HG02763 (cell line): ENCODE measurements around the gene LNX2.

ENCODE experiments used
- ATAC-seq: cut with Tn5 transposase; IDR thresholded peaks from one replicate; pipeline ENCODE4 v1.9.1; 2021; ENCODE audit warnings: mild to moderate bottlenecking, moderate library complexity; ENCODE audit not compliant: unreplicated experiment

LNX2 gene

DNA sequence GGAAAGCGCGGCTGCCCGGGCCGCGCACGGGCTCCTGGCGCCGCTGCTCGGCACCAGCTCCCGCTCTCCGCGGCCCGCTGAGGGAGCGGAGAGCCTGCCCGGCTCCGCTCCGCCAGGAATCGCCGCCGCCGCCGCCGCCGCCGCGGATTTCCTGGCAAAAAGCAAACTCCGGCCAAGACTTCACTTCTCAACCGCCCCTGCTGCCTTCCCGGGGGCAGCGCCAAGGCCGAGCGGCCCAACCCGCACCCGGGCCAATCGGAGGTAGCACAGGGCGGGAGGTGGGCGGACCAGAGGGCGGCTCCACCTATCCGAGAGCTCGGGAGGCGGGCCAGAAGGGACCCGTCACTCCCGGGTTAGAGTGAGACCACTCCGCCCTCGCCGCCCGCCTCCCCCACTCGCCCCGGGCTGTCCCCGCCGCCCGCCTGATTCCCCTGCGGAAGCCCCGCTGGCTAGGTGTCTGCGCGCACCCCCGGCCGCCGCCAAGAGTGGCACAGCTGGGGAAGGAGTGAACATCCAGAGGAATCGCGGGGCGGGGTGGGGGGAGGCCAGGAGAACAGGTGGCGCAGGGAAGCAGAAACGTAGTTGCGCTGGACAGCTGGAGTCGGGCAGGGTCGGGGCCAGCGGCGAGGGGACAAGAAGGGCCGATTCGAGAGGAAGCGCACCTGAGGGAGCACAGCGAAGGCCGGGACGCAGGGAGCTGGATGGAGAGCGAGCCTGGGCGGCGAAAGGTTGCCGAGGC, at the start of gene LNX2:
TSS of gene LNX2 (minus strand) at position 153 of the 739 bp plus-strand sequence. CDS start 38,826 bp downstream, outside the sequence.
- ATAC-seq, result peak; percentile 87

DNA sequence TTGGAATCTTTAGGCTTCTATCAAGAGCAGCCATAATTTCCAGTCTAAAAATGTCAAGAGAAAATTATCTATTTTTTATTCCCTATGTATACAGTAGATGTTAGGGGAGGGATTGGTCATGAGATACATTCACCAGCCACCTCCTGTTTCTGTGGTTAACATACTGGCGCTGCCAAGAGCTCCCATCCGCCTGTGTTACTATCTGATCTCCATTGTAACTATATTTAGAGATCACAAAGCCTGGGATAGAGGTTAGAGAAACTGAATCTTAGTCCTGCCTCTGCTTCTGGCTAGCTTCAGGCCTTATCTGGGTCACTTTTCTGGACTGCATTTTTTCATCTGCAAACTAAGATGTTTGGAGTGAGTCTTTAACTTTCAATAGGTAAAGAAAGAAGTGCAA, 47.6 kb upstream of the LNX2 start:
- no peak for ATAC-seq

DNA sequence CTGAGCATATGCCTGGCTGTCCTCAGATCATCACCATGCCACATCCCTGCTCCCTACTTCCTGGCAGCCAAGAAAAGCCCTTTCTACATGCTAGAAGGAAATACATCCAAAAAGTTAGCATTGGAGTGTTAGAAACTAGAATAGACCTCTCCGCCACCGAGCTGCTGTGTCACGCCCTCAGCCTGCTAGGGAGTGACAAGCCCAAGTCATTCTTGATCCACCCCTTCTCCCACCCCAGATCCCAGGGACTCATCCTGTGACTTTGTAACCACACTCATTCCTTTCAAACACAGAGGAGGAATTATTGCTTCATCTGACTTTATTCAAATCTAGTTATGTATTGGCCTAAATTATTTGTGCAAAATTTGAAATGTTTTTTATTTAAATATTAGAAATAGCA, 46.6 kb upstream of the LNX2 start:
- no peak for ATAC-seq

DNA sequence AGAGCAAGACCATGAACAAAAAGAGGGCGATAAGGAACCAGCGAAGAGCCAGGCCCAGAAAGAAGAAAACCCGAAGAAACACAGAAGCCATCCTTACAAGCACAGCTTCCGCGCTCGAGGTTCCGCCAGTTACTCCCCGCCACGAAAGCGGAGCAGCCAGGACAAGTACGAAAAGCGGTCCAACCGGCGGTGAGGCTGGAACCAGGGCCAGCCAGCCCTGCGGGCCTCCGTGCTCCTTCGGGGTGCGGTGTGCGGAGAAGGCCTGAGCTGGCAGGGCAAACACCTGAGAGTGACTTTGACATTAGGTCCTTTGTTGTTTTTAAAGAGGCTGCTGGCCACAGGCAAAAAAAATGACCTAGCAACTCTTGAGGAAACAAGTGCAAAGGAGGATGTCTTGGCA, 45.4 kb upstream of the LNX2 start:
- no peak for ATAC-seq

DNA sequence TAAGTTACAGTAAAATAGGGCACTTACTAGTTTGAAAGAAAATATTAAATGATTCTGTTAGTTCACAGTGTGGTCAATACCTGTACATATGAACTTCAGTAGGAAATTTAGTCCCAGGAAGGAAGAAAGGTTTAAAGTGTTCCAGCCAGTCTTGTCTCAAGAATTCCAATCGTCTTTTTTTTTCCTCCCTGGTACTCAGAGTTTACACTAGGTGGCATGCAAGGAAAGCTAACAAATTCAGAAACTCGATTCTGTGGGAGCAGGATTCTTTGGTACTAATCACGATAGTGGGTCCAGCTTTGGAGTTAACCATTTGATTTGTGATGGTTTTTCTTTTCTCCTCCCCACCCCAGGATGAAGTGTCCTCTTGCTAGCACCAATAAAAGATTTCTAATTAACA, 45.0 kb upstream of the LNX2 start:
- ATAC-seq, result no peak

DNA sequence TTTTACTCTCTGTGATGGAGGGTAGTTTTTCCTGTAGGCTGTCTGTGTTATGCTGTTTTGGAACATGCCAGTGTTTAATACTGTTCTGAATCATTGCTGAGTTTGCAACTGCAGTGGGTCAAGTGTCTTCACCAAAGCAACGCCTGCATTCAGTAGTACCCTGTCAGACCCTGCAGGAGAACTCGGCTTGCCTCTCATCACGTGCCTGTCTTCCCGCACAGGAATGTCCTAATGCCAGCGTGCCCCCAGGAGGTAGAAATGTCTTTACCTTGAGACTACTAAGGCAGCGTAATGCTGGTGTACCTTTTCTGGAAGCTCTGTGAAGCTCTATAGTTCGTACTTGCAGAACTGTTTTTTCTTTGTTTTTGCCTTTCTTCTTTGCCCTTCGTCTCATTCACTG, 43.6 kb upstream of the LNX2 start:
- ATAC-seq, result no peak

DNA sequence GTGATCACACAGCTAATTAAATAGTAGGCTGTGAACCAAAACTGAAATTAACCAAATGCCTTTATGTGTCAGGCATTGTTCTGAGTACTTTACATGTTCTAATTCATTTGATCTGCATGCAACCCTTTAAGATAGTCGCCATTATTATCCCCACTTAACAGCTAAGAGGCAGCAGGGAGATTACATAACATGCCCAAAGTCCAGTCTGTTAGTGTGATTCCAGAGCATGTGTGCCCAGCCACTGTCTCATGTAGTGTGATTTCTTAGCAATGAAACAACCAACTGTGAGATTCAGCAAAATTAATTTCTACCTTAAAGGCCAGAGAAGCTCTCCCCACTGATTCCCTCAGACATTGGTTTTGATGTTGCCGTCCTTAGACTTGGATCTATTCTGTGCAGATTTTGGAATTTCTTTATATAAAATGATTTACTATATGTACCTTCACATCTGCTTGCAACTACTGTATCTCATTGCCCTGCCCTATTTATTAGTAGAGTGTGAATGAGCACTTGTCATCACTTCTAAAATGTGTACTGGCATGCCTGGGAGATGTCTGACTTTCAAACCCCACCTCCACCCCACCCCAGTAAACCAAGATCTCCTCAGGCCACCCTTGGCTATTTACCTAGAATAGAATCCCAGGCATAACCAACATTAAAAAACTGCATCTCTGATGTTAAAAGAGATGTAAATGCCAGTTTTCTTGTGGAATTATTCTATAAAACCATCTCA, 42.6 kb upstream of the LNX2 start:
- ATAC-seq, result no peak

DNA sequence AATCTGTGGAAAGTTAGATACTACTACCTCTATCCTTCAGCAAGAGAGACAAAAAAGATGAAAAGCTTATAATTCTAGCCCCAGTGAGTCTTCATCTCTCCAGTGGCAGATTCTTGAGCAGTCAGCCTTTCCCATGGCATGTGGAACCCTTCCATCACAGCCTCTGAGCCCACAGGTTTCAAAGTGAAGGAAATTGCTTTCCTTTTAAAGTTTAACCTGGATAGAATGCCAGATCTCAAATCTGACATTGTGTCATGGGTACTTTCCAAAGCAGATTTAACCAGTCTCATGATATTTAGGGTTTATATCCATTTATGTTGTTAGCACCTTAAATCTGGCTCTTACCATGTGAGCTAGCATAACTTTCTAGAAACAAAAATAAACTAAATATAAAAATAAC, 40.7 kb upstream of the LNX2 start:
- no peak for ATAC-seq

DNA sequence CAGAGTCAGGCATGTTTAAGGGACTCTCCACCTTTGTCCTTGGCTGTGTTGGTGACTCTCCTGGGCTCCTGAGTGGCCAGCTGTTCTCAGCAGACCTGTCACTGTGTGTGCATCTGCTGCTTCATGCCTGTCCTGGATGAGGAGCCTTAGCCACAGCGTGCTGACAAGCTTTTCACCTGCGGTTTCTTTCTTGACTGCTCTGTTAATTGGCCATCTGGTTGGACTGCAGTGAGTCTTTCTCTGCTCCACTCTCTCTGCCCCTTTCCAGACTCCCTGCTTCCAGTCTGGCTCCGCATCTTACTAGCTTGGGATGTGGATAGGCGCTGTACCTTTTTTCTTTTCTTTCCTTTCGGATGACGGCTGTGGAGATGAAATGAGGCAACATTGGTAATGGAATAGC, 40.2 kb upstream of the LNX2 start:
- ATAC-seq, result no peak

DNA sequence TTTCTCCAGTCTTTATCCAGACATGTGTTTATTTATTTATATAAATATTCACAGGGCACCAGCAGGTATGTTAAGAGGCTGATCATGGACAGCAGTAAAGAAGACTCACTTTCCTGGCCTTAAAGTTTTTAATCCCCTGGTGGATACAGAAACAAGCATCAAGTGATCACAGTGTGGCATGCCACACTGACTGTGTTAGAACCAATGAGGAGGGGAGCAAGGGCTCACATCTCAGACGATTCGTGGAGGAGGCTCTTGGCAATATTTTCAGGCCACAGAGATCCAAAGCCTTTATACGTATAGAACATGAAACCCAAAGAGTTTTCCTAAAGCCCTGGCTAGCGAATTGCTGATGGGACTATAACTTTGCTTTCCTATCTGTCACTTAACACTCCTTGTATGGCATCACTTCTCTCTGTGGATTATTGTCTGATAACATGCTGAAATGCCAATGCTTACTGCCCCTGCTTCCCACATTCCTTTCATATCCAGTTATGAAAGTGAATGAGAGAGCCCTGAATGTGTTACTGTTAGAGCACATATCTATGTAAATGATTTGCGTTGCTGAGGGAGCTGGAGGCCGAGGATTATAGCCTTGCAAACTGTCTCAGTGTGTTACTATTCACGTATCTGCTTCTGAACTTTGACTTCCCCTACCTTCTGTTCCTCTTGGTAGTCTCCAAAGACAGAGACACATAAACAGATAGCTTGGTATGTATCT, 39.0 kb upstream of the LNX2 start:
- no peak for ATAC-seq

DNA sequence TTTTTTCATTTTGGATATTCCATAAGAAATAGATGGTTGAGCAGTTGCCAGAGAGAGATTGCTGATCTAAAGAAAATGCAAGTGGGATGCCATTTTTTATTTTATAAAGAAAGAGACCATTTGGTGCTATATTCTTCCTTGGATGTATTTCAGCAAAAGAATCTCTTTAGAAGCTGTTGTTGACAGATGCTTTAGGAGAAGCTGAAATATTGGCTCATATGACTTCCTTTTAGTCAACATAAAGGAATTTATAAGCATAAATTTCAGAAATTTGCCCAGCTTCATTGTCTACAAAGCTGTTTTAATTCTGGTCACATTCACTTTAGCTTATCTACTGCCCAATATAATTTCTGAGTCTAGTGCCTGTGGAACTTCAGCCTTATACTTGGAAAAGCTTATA, 38.2 kb upstream of the LNX2 start:
- ATAC-seq, result no peak

DNA sequence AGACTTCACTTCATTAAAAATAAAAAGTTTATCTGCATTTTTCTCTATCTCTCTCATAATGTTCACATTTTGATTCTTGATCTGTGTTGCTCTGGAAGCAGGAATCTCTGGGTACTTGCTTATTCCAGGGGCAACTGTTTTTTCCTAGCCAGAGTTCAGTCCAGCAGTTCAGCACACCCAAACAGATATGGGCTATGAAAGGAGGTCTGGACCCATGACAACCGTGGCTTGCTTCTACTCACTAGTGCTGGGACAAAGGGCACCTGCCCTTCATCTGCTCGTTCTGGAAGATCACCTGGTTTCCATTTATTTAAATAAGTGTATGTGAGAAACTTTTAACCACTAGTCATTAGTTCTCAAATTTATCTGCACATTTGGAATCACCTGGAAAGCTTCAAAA, 37.4 kb upstream of the LNX2 start:
- no peak for ATAC-seq

DNA sequence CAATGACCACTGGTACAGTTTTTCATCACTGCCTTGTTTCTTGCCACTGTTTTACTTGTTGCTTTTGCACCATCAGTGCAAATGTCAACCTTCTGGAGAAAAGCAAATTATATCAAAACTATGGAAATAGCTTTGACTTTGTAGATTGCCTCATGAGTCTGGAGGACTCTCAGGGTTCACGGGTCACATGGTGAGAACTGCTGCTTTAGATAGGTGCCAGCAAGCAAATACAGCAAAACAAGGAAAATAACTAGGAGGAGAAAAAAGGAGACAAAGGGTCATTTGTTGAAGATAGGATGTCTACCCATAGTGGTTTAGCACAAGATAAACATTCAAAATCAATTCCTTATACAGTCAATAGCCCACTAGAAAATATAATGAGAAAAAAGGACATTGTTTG, 34.5 kb upstream of the LNX2 start:
- ATAC-seq, result no peak

DNA sequence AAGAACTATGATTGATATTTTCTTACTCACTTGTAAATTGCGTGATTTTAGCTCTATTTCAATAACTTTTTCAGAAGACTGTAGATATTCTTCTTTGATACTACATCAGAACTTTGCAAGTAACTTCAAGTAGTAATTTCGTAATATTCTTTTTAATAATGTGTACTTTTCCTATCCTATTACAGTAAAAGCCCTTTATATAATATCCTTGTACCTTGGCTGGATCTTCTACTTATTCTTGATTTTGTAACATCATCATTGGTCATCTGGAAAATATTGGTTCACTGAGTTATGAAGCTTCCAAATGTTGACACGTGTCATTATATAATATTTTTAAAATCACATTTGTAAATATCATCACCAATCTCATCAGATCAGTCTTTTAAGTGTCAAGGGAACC, 33.7 kb upstream of the LNX2 start:
- ATAC-seq, result no peak

DNA sequence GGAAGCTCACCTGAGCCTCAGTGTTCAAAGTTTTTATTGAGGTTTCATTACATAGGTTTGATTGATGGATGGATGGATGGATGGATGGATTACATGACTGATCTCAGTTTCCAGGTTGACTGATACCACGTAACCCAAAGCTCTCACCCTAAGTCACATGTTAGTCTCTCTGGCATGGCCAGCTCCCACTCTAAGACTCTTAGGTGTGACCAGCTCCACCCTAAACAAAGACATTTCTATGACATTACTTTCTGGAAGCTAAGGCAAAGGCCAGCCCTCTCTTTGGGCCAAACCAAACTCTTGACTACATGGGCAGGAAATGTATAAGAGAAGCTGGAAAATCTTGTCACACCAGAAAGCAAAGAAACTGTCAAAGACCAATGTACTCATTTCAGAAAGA, 30.0 kb upstream of the LNX2 start:
- ATAC-seq, result no peak

DNA sequence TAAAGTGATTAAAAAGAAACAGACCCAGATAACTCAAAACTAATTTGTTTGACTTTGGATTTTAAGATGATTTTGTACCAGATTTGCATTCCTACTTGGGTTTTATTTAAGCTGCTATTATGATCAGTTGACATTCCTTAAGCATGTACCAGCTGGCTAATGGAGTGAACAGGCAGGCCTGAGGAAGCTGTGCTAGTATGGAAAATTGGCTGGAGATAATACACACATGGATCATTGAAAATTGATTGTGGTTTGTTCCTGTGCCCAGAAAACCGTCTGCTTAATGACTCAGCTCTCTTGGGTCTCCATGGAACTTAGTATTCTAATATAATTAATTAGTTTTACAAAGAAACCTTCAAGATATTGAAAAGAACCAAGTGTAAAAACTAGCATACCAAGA, 24.0 kb upstream of the LNX2 start:
- ATAC-seq, result no peak

DNA sequence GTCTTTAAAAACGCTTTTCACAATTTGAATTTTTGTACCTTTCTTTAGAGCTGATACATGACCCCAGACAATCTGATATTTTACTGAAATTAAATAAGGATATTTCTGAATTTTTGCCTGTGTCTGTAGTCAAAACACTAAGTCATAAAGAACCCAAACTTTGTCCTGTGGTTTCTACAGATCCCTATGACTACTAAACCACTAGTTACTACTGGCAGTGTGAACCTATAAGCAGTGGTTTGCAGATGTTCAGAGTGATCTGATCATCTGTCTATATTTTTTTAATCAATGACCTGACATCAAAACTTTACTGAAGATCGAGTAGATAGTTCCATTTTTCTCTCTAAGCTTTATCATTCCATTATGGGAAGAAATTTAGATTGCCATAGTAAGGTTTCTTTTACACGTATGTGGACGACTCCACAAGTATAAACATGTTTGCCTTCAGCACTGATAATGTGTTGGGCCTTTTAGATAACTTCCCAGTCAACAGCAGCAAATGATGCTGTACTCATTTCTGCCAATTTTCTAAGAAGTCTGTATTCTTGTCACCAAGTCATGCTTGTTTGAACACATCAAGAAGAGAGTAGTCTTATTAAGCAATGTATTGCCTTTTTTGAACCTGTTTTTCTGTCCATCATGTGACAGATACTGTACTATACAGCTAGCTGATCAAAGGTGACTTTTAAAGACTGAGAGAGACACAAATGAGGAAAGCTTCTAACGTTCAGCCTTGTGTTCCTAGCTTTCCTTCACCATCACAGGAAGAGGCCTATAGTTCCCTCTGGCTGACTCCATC, 23.2 kb upstream of the LNX2 start:
- ATAC-seq, result no peak

DNA sequence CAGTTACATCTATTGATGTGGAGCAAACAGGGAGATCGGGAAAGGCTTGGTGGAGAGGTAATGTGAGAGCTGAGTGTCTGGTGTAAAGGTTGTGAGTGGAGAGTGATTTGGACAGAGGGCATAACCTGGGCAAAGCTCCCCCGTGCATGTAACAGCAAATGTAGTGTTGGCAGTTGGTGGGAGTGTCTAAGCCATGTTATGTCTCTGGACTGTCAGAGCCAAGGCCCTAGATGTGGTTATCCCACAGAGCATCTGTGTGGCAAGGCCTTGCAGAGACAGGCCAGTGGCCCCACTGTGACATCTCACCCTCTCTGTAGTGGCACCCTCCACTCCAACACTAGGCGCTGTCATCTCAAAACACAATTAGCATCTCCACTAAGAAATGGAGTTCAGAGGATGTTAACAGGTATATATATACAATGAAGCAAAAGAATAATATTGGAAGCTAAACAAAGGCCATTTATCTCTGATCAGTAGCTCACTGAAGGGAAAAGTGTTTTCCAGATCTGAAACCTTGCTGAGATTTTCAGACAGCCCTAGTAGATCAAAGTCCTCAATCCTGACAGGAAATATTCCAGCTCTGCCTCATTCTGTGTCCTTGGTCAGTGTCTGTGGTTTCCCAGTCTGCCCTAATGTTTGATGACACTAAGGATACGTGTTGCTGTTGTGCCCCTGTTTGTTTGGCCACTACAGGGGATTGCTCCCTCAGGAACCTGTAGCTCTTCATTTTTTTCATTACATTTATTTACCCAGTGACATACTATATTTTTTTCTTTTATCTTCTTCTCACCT, 21.6 kb upstream of the LNX2 start:
- ATAC-seq, result no peak

DNA sequence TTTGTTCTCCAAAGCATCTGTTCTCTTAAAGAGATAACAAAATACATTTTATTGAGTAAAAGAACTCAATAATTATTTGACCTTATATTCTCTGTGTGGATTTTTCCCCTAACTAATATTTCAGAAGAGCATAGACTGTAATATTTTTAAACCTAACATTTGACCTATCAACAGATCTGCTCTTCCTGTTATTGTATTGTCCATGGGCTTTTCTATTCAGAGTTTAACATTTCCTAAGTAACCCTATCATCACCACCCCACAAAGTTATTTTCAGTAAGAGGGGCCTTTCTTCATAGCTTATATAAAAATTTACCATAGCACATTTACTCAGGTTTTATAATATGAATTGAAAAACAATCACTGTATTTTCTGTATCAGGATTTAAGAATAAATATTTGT, 18.9 kb upstream of the LNX2 start:
- ATAC-seq, result no peak

DNA sequence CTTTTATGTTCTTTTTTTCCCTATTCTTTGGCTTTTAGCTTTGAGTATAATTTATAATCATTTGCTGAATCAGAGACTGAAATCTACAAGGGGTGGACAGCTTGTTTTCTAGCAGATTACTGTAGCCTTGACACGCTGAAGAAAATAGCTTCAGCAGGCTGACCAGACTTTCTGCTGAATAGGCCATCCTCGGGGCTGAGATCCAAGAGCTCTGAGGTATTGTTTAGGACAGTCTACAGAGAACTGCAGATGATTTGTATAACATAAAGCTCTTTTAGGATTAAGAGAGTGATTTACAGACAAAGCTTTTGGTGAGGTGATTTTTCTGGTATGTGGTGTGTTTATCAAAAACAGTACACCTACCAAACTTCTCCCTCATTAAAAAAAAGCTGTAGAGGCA, 18.2 kb upstream of the LNX2 start:
- no peak for ATAC-seq
